GM23248 (cell line): Measurements from ENCODE around the gene TSPYL4. TPM values are rescaled to one million over a fixed set of nuclear protein-coding genes. Genes with fewer than 3 reads are reported as not detected.

ENCODE experiments used
- DNase-seq: peaks from one replicate; pipeline ENCODE4 v3.0.0-alpha.2; 2015
- H2AFZ ChIP-seq: fragments of 200-600 bp; sonication (generic); 2 replicates; pipeline ENCODE4 v1.6.1; 2016; ENCODE audit warnings: antibody characterized with exemption
- H3F3A ChIP-seq: fragments of 200-600 bp; sonication (generic); 2 replicates; pipeline ENCODE4 v1.6.1; 2016; ENCODE audit warnings: mild to moderate bottlenecking, antibody characterized with exemption, mixed run types; ENCODE audit not compliant: insufficient read depth
- H3K27ac ChIP-seq: fragments of 200-600 bp; sonication (generic); 2 replicates; pipeline ENCODE4 v1.5.1; 2016; ENCODE audit warnings: mild to moderate bottlenecking
- H3K27me3 ChIP-seq: fragments of 200-600 bp; sonication (generic); replicated peaks from 2 replicates; pipeline ENCODE4 v1.6.1; 2016; ENCODE audit warnings: mild to moderate bottlenecking; ENCODE audit not compliant: insufficient read depth
- H3K36me3 ChIP-seq: fragments of 200-600 bp; sonication (generic); 2 replicates; pipeline ENCODE4 v1.6.1; 2016; ENCODE audit warnings: low read depth, mild to moderate bottlenecking
- H3K4me1 ChIP-seq: fragments of 200-600 bp; sonication (generic); 2 replicates; pipeline ENCODE4 v1.6.1; 2016; ENCODE audit warnings: mild to moderate bottlenecking; ENCODE audit not compliant: insufficient read depth
- H3K4me2 ChIP-seq: fragments of 200-600 bp; sonication (generic); one replicate; pipeline ENCODE4 v1.6.1; 2016; ENCODE audit warnings: mild to moderate bottlenecking; ENCODE audit not compliant: unreplicated experiment
- H3K4me3 ChIP-seq: fragments of 200-600 bp; sonication (generic); 2 replicates; pipeline ENCODE4 v1.5.1; 2016; ENCODE audit warnings: mild to moderate bottlenecking
- H3K79me2 ChIP-seq: fragments of 200-600 bp; sonication (generic); 2 replicates; pipeline ENCODE4 v1.6.1; 2016; ENCODE audit warnings: mild to moderate bottlenecking; ENCODE audit not compliant: insufficient read depth
- H3K9ac ChIP-seq: fragments of 200-600 bp; sonication (generic); 2 replicates; pipeline ENCODE4 v1.6.1; 2016; ENCODE audit warnings: mild to moderate bottlenecking
- H3K9me2 ChIP-seq: fragments of 200-600 bp; sonication (generic); 2 replicates; pipeline ENCODE4 v1.6.1; 2016; ENCODE audit warnings: mixed run types, mild to moderate bottlenecking, moderate library complexity; ENCODE audit not compliant: insufficient read depth
- H3K9me3 ChIP-seq: fragments of 200-600 bp; sonication (generic); one replicate; pipeline ENCODE4 v1.6.1; 2017; ENCODE audit warnings: low read depth
- H4K20me1 ChIP-seq: fragments of 200-600 bp; sonication (generic); 2 replicates; pipeline ENCODE4 v1.6.0; 2016; ENCODE audit not compliant: insufficient read depth
- EZH2 ChIP-seq: fragments of 200-600 bp; sonication (generic); IDR thresholded peaks from 2 replicates; pipeline ENCODE4 v1.6.1; 2018; ENCODE audit warnings: antibody characterized with exemption, mild to moderate bottlenecking; ENCODE audit not compliant: insufficient read depth, poor library complexity, severe bottlenecking
- EZH2phosphoT487 ChIP-seq: fragments of 200-600 bp; sonication (generic); IDR thresholded peaks from 2 replicates; pipeline ENCODE4 v1.6.1; 2018; ENCODE audit warnings: antibody characterized with exemption, moderate library complexity, mild to moderate bottlenecking, low read depth; ENCODE audit not compliant: insufficient read depth
- WGBS, 2 experiments: methylation state at CpG; one replicate each; pipeline ENCODE4 v1.1.6; 2015 to 2017; ENCODE audit warnings: low lambda C conversion rate in 2 of 2, low coverage in 1 of 2; ENCODE audit errors: missing lambda C conversion rate in 2 of 2; 5-methylcytosine and 5-hydroxymethylcytosine counted together
- in situ Hi-C: fragments of 300-500 bp; cut with MboI; formaldehyde crosslinking; loops from 2 replicates; pipeline ENCODE4 v1.15.0; 2020
- polyA plus RNA-seq: library from polyadenylated mRNA; unstranded; fragments of >200 nt; fragmentation: Nextera tagmentation; extraction: Ambion mirVana; gene quantifications from 2 replicates; pipeline ENCODE4 v1.2.1, GENCODE V29; 2016
- total RNA-seq: library from RNA; depleted of rRNA; stranded (reverse); fragments of >200 nt; shearing (Covaris generic); gene quantifications from 2 replicates; pipeline ENCODE4 v1.2.3, GENCODE V29; 2014

TSPYL4 gene
- total and polyA plus RNA-seq, 2 experiments from 2014 or later = 32.3 to 38.2 TPM

GRCh38 chr6:116298273-116298672 is 44.4 kb upstream of the TSPYL4 start:
- H2AFZ ChIP-seq = no peak overlapping the region
- H3K4me2 ChIP-seq = no peak overlapping the region
- TF ChIP-seq EZH2 (no peak), EZH2phosphoT487 (no peak)
- H3K79me2 ChIP-seq = no peaks in the 10 kb centered on the region
- in situ Hi-C loops = no loop called here
- H3K27me3 ChIP-seq = no peaks in the 10 kb centered on the region
- H3K4me1 ChIP-seq = no peaks in the 10 kb centered on the region
- H4K20me1 ChIP-seq = no peaks in the 10 kb centered on the region
- H3K9me3 ChIP-seq = no peaks in the 10 kb centered on the region
- H3F3A ChIP-seq = no peaks in the 10 kb centered on the region
- H3K27ac ChIP-seq = no peak overlapping the region
- no peaks in the 10 kb centered on the region for H3K36me3 ChIP-seq
- no peak overlapping the region for H3K4me3 ChIP-seq
- H3K9ac ChIP-seq = no peak overlapping the region
- 89 to 91% methylated on average over 3 of the region's 3 CpGs for WGBS, 2 experiments
- no peaks in the 10 kb centered on the region for H3K9me2 ChIP-seq
- DNase-seq = no peak

GRCh38 chr6:116292553-116292952 is 38.7 kb upstream of the TSPYL4 start:
- Histone ChIP-seq H4K20me1 (no peaks in the 10 kb centered on the region), H3K4me3 (no peak overlapping the region), H3K27ac (no peak overlapping the region), H3K4me2 (no peak overlapping the region), H3K27me3 (no peaks in the 10 kb centered on the region), H3K9me3 (no peaks in the 10 kb centered on the region), H3K9ac (no peak overlapping the region), H3K79me2 (no peaks in the 10 kb centered on the region), H2AFZ (no peak overlapping the region), H3F3A (no peaks in the 10 kb centered on the region), H3K9me2 (no peaks in the 10 kb centered on the region), H3K36me3 (no peaks in the 10 kb centered on the region), H3K4me1 (peaks cover 5% of the 10 kb centered on the region; the same call in 1 of the 2 replicates)
- 95 to 100% methylated on average over 1 of the region's 1 CpG for WGBS, 2 experiments
- DNase-seq = no peak
- in situ Hi-C loops = no loop called here
- no peak for TF ChIP-seq EZH2phosphoT487
- TF ChIP-seq EZH2 = no peak

- H3K4me3 ChIP-seq = no peak overlapping the region
- no peak for TF ChIP-seq EZH2
- TF ChIP-seq EZH2phosphoT487 = no peak
- 0 out of 2 replicates have a peak, but pooled peaks cover 4% of the 10 kb centered on the region for H3F3A ChIP-seq
- no peak overlapping the region for H2AFZ ChIP-seq
- 92 to 96% methylated on average over 4 of the region's 4 CpGs for WGBS, 2 experiments
- H3K79me2 ChIP-seq = no peaks in the 10 kb centered on the region
- in situ Hi-C loops = no loop called here
- no peak for DNase-seq
- peaks cover 5% of the 10 kb centered on the region for H3K4me1 ChIP-seq
- no peaks in the 10 kb centered on the region for H3K27me3 ChIP-seq
- H3K9me3 ChIP-seq = no peaks in the 10 kb centered on the region
- H3K27ac ChIP-seq = no peak overlapping the region
- H3K9ac ChIP-seq = no peak overlapping the region
- H3K9me2 ChIP-seq = no peaks in the 10 kb centered on the region
- H3K4me2 ChIP-seq = peak overlapping the region; percentile 1
- H4K20me1 ChIP-seq = no peaks in the 10 kb centered on the region
- no peaks in the 10 kb centered on the region for H3K36me3 ChIP-seq
Measured at GRCh38 chr6:116291701-116292396, 38.0 kb upstream of the TSPYL4 start.

GRCh38 chr6:116290799-116291198 is 36.9 kb upstream of the TSPYL4 start:
- Histone ChIP-seq H3K9me3 (no peaks in the 10 kb centered on the region), H3K4me2 (no peak overlapping the region), H3K36me3 (no peaks in the 10 kb centered on the region), H3K27ac (no peak overlapping the region), H4K20me1 (no peaks in the 10 kb centered on the region), H3F3A (0 out of 2 replicates have a peak, but pooled peaks cover 6% of the 10 kb centered on the region), H3K79me2 (no peaks in the 10 kb centered on the region), H3K4me3 (no peak overlapping the region), H3K9me2 (no peaks in the 10 kb centered on the region), H3K9ac (no peak overlapping the region), H2AFZ (0 out of 2 replicates have a peak overlapping the region, but pooled peaks have one; percentile 2), H3K27me3 (no peaks in the 10 kb centered on the region), H3K4me1 (peaks cover 5% of the 10 kb centered on the region)
- TF ChIP-seq EZH2 = no peak
- no peak for TF ChIP-seq EZH2phosphoT487
- in situ Hi-C loops = no loop called here
- 51 to 53% methylated on average over 2 of the region's 2 CpGs for WGBS, 2 experiments
- no peak for DNase-seq

GRCh38 chr6:116289876-116290275 is 36.0 kb upstream of the TSPYL4 start:
- Histone ChIP-seq H3K4me3 (no peak overlapping the region), H3K27me3 (no peaks in the 10 kb centered on the region), H3K4me1 (peaks cover 5% of the 10 kb centered on the region), H2AFZ (no peak overlapping the region), H3K79me2 (no peaks in the 10 kb centered on the region), H3K9ac (no peak overlapping the region), H4K20me1 (no peaks in the 10 kb centered on the region), H3K9me2 (no peaks in the 10 kb centered on the region), H3K27ac (no peak overlapping the region), H3K36me3 (no peaks in the 10 kb centered on the region), H3K4me2 (no peak overlapping the region), H3K9me3 (no peaks in the 10 kb centered on the region), H3F3A (0 out of 2 replicates have a peak, but pooled peaks cover 6% of the 10 kb centered on the region)
- DNase-seq = no peak
- WGBS, 2 experiments = 71 to 81% methylated on average over 2 of the region's 2 CpGs
- TF ChIP-seq EZH2phosphoT487 (no peak), EZH2 (no peak)
- in situ Hi-C loops = loop anchor here (10.0 kb wide), 1 partner anchor 135 kb away; no protein-coding TSS in a partner anchor
